Dermis blood vessel endothelial cell (primary cell): Measurements from ENCODE around the gene HSPB6. TPM values are rescaled to one million over a fixed set of nuclear protein-coding genes. Genes with fewer than 3 reads are reported as not detected.
"Not testable (repeated sequence)": the region's sequence is repeated elsewhere in the genome, so short reads cannot be mapped to it uniquely, and the experiment has no call there.

ENCODE experiments used
- DNase-seq: peaks from one replicate; pipeline ENCODE4 v3.0.0; 2010
- total RNA-seq: library from RNA; depleted of rRNA; stranded (reverse); fragments of >200 nt; gene quantifications from 2 replicates; pipeline ENCODE4 v1.2.3, GENCODE V29; 2014

The HSPB6 gene
- total RNA-seq, 1 donor from 2014 or later = 0.17 TPM

DNA sequence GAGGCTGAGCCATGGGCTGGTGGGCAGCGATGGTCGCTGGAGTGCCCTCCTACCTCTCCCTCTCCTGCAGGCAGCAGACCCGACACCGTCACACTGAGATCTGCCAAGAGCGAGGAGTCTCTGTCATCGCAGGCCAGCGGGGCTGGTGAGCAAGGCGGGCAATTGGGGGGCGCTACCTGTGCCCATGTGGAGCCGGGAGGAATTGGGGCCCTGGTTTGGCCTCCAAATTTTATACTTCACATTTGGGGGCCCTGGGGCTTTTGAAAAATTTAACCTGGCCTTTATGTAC lies 28.5 kb upstream of the HSPB6 start:
- no peak for DNase-seq

DNA sequence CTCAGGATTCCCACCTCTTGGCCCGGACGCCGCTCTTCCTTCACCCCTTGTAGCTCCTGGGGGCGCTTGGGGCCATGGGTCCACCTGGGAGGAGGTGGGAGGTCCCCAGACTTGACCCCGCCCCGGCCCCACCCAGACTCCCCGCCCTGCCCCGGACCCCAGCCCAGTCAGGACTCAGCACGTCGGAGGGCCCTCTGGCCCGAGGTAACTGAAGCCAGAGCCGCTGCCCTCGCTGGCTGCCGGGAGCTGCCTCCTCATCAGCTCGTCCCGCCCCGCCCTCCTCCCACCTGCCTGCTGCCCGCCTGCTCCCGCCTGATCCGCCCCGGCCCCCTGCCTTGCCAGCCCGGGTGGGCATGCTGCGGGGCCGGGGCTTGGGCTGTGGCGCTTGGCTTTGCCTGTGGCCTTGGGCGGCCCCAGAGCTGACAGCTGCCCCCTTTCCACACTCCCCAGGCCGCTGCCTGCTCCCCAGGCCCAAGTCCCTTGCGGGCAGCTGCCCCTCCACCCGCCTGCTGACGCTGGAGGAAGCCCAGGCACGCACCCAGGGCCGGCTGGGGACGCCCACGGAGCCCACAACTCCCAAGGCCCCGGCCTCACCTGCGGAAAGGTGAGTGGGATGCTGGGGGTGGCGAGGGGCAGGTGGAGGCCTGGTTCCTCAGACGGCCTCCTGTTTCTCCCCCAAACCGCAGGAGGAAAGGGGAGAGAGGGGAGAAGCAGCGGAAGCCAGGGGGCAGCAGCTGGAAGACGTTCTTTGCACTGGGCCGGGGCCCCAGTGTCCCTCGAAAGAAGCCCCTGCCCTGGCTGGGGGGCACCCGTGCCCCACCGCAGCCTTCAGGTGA lies 27.9 kb upstream of the HSPB6 start:
- DNase-seq = no peak

DNA sequence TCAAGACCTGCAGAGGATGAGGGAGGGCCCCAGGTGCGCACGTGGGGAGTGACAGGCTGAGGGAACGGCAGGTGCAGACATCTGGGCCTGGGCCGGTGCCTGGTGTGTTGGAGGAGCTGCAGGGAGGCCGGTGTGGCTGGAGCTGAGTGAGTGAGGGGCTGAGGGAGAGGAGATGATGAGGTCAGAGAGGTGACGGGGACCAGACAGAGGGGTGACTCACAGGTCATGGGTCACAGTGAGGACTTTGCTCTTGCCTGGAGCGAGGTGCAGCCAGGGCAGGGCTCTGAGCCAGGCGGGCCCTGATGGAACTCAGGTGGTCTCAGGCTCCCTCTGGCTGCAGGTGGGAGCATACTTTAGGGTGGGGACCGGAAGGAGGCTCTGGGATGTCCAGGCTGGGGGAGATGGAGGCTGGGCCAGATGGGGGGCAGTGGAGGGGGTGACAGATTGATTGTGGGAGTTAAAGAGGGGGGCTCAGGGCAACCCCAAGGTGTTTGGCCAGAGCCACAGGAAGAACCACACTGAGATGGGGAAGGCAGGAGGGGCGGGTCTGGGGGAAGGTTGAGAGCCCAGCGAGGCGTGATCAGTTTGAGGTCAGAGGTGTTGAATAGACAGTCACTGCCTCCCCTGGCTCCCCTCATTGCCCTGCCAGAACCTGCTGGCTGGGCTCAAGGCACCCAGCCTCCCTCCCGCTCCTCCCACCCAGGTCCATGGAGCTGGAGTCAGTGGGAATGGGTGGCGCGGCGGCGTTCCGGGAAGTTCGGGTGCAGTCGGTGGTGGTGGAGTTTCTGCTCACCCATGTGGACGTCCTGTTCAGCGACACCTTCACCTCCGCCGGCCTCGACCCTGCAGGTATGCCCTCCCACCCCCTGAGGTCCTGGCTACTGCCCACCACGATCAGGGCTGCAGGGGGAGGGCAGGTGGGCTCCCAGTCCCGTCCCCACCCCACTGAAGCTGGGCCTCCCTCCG lies 26.9 kb upstream of the HSPB6 start:
- DNase-seq = no peak

DNA sequence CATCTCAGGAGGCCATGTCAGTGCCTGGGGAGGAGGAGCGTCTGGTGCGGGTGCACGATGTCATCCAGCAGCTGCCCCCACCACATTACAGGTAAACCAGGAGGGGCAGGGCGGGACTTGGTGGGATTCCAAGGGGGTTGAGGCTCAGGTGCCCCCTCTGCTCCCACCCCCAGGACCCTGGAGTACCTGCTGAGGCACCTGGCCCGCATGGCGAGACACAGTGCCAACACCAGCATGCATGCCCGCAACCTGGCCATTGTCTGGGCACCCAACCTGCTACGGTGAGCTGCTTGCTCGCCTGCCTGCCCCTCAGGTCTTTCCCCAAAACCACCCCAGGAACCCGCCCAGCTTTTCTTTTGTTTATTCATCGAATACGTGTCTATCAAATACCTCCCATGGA lies 25.8 kb upstream of the HSPB6 start:
- DNase-seq = no peak

DNA sequence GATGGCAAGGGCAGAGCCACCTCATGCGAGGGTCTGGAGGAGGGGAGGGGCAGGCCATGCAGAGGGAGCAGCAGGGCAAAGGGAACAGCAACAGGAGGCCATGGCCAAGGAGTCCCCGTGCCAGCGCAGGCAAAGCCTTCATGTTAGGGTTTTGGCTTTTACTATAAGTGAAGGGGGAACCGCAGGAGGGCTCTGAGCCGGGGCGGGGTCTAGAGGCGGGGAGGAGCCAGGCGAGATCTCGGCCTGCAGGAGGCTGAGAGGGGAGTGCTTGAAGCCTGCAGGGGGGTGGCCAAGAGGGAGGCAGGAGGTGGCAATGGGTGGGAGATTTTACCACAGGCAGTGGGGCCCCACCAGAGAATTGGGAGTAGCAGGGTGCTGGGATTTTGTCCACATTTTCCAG lies 24.8 kb upstream of the HSPB6 start:
- DNase-seq = no peak

DNA sequence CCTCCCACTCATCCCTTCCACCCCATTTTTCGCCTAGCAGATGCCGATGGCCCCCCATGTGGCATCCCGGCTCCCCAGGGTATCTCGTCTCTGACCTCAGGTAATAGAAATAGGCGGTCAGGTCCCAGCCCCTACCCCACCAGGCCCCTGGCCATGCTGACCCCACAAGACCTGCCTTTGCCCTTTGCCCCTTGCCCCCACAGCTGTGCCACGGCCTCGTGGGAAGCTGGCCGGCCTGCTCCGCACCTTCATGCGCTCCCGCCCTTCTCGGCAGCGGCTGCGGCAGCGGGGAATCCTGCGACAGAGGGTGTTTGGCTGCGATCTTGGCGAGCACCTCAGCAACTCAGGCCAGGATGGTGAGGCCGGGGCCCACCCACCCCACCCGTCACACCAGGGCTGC lies 23.9 kb upstream of the HSPB6 start:
- DNase-seq = no peak

DNA sequence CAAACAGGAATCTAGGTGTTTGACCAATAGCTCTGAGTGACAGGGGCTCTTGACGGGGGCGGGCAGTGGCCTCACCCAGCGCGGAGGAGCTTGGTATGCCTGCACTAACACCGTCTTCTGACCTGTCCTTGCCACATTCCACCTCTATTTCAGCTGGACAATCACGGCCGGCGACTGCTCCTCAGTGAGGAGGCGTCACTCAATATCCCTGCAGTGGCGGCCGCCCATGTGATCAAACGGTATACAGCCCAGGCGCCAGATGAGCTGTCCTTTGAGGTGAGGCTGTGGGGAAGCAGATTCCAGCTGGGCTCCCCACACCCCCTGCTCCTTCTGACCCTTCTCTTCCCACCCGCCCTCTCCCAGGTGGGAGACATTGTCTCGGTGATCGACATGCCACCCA lies 23.2 kb upstream of the HSPB6 start:
- no peak for DNase-seq

DNA sequence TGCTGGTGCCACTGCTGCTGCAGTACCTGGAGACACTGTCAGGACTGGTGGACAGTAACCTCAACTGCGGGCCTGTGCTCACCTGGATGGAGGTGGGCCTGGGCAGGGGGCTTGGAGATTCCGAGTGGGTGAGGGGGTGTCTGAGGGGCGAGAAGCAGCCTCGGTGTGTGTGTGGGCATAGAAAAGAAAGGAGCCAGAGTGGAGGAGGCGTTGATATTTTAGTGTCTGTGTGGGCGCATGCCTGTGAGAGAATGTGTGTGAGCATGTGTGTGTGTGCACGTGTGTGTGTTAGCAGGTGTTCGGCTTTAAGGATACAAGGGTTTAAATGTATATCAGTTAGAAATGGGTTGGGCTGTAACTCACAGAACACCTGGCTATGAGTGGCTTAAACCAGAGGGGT lies 22.2 kb upstream of the HSPB6 start:
- no peak for DNase-seq

DNA sequence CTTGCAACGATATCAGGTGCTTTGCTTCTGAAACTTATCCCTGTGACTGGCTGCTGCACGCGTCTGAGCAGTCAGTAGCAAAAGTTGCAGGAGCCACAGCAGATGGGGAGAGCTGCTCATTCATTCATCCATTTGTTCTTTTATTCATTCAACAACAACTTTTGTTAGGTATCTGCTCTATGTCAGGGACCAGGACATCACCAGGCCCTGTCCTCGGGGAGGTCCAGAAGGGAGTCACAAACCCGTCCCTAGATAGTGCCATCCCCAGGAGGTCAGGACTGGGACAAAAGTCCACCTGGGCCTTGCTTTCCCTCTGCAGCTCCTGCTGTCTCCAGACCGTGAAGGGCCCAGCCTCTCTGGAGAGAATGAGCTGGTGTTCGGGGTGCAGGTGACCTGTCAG lies 21.1 kb upstream of the HSPB6 start:
- DNase-seq = no peak

DNA sequence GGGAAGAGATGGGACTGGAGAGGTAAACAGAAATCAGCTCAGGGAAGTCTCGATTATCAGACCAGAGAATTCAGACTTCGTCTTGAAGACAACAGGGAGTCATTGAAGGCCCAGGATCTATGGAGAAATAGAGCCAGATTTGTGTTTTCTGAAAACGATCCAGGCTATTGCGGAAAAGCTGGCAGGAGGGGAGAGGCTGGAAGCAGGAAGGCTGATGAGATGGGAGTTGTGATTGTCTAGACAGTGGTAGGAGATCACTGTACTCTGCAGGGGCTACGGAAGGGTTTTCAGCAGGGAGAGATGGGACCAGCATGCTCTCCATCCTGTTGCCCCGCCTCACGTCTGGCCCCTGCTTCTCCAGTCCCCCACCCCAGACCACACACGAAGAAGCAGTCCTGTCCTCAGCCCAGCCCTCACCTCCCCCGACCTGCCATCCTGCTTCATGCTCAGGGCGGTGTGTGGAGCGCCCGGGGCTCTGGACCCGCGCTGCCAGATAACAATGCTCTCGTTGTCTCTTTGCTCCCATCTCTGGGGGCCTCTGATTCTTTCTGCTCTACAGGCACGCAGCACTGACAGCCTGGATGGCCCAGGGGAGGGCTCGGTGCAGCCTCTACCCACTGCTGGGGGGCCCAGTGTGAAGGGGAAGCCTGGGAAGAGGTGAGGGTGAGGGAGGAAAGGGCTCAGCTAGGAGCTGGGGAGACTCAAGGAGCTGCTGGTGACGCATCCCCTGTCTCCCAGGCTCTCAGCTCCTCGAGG lies 20.4 kb upstream of the HSPB6 start:
- no peak for DNase-seq

DNA sequence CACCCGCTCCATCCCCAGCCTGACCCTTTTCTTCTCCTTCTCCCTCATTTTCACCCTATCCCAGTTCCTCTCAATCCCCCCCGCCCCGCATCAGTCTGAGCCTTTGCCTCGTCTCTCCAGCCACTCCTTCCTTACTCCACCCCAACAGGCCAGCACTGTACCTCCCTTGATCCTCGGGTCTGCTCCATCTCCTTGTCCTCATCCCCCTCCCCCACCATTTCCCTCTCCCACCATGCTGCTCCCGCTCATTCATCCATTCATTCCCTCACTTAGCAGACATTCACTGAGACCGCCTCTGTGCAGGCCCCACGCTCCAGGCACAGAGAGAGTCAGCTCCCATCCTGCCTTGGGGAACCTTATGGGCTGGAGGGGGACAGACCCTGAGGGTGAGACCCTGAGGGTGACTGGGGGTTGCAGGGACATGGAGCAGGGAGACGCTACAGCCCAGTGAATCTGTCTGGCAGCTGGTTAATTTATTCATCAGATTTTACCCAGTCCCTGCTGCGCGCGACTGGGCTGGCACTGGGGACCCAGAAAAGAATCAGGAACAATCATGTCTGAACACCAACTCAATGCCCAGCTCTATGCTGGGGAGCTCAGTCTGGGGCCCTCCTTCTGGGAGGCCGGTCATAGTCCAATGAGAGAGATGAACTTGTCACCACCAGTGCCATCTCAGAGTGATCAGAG lies 19.4 kb upstream of the HSPB6 start:
- no peak for DNase-seq

DNA sequence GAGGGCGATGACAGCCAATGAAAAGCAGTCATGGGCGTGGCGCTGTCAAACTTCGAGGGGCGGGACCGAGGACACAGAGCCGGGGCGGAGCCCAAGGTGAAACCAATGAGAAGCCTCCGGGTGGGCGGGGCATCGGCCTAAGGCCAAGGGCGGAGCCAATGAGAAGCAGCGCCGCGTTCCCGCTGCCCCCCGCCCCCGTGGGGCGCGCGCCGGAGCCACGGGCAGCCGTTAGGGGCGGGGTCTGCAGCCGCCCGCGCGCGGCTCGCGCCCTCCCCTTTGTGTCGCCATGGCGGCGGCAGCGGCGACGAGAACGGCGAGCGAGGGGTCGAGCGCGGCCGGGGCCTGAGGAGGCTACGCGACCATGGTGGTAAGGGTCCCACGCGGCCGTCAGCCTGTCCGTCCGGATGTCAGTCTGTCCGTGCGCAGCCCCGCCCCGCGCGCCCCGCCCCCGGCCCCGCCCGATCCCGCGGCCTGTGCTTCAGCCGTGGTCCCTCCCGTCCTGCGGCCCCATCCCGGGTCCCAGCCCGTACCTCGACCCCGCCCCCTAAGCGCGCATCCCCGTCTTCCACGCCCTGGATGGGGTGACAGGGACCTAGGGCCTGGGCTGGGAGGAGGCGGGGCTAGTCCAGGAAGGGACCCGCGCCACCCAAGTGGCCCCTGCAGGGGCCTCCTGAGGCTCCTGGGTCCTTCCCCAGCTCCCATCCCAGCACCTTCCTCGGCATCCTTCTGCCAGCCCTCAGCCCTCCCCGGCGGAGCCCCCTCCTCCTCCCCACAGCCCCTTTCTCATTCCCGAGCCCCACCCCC lies 18.7 kb upstream of the HSPB6 start, which contains the start of gene ARHGAP33:
TSS of gene ARHGAP33 (plus strand) at position 267 of the 804 bp plus-strand sequence. CDS start at position 362, 95 bp downstream.
- peak; percentile 96 for DNase-seq

DNA sequence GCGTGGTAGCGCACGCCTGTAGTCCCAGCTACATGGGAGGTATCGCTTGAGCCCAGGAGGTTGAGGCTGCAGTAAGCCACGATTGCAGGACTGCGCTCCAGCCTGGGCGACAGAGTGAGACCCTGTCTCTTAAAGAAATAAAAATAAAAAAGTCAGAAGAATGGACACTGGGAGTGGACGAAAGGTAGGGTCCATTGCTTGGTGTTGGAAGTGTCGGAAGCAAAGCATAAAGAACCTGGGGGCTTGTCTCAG lies 18.1 kb upstream of the HSPB6 start:
- DNase-seq = no peak

DNA sequence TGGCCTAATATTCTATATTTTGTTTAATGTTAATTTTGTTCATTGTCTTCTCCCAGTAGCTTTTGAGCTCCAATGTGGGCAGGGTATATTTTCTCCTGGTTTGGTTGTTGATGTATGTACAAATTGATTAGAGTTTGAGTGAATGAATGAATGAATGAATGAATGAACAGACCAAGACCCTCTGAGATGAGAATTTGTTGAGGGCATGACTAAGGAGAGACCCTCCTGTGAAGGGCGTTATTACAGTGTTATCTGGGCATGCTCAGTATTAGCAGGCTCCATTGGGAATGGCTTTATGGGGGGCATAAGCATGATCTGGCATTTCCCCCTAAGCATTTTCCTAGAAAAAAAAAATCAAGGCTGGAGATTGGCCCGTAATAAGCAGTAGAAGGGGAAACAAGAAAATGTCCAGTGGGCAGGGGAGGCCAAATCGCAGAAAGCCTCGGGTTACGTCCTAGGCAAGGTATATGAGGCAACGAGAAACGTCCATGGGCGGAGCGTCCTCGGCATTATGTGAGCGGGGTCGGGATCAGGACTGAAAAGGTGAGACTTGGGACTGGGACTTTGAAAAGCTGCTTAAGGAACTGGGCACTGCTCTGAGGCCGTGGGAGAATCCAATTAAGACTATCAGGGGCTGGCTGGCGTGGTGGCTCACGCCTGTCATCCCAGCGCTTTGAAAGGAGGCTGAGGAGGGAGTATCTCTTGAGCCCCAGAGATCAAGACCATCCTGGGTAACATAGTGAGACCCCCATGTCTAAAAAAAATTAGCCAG lies 17.6 kb upstream of the HSPB6 start:
- no peak for DNase-seq

DNA sequence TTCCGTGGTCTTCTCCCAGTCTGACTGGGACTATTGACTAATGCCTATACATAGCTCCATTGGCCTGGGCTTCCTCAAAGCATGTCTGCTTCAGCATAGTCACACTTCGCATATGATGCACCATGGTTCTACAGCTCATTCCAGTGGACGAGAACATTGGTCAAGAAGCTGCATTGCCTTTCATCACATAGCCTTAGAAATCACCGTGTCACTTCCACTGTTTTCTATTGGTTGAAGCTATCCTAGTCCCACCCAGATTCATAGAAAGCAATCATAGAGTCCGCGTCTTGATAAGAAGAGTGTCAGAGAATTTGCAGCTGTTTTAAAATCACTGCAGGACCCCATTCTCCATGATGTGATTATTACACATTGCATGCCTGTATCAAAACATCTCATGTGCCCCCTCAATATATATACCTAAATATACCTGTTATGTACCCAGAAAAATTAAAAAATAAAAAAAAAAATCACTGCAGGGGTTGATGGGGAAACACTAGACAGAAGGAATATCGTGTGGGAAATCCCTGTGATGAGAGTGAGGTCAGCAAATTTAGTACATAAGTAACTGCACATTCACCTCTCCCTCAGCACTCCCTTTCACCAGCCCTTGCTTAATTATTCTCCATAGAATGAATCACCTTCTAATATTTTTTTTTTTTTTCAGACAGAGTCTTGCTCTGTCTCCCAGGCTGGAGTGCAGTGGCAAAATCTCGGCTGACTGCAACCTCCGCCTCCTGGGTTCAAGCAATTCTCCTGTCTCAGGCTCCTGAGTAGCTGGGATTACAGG lies 16.4 kb upstream of the HSPB6 start:
- no peak for DNase-seq

DNA sequence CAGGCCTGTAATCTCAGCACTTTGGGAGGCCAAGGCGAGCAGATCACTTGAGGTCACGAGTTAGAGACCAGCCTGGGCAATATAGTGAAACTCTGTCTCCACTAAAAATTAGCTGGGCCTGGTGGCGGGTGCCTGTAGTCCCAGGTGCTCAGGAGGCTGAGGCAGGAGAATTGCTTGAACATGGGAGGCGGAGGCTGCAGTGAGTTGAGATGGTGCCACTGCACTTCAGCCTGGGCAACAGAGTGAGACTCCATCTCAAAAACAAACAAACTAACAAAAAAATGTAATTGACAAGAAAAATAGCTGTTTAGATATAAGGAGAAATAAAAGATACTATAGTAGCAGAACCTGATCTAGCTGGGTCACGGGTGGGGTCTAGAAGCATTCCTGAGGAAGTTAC lies 15.5 kb upstream of the HSPB6 start:
- not testable (repeated sequence) for DNase-seq

DNA sequence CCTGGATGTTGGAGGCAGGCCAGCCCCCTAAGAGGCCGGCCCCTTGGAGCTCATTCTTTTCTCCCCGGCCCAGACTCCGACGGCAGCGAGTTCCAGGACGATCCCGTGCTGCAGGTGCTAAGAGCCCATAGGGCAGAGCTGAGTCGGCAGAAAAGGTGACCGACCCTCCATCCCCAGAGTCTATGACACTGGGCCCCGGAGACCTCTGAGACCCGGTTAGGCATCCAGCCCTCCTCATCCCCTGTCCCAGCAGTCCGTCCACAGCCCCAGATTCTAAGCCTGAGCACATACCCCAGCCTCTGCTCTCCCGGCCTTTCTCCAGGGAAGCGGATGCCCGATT lies 11.2 kb upstream of the HSPB6 start:
- DNase-seq = no peak

DNA sequence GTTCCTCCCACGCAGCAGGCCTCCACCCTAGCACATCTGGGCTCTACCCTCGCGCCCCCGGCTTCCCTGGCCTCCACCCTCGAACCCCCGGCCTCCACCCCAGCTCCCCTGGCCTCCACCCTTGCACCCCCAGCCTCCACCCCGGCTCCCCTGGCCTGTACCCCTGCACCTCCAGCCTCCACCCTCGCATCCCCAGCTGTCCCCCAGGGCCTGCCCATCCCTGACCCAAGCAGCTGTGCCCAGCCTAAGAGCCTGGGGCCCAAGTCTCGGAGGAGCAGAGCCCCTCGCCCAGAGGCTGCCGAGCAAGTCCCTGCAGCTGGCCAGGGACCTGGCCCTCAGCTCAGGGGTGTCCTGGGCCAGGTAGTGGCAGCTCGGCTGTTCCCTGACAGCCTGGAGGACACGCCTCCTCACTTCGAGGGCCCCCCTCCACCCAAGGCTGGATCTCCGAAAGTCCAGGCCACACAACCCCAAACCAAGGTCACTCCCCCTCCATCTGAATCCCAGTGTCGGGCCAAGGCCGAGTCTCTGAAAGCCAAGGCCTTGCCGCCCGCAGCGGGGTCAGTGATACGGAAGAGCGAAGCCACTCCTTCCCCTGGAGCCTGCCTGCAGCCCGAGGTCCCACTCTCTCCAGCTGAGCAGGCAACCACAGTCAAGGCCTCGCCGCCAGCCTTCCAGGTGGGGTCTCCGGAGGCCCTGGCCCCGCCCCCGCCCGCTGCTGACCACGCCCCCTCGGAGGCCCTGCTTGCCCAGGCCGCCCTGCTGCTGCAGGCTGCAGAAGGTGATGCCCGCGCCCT lies 10.7 kb upstream of the HSPB6 start:
- no peak for DNase-seq

DNA sequence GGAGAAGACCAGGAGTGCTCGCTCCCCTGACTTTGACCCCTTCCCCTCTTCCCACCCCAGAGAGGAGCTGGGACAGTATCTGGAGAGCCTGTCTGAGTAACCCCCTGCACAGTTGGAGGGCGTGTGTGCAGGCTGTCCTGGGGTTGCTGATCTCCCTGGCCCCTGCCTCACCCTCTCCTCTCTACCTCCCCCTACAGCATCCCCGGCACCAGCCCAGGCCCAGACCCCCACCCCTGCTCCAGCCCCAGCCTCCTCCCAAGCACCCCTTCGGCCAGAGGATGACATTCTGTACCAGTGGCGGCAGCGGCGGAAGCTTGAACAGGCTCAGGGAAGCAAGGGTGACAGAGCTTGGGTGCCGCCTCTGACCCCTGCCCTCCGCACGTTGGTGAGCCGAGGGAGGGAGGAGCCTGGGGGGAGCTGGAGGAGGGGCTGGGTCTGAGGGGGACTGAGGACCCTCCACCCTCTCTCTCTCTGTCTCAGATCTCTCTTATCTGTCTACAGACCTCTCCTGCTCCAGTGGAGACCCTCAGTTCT lies 9.8 kb upstream of the HSPB6 start:
- no peak for DNase-seq
